Measurements from ENCODE around the gene C10orf71.

The C10orf71 gene

DNA sequence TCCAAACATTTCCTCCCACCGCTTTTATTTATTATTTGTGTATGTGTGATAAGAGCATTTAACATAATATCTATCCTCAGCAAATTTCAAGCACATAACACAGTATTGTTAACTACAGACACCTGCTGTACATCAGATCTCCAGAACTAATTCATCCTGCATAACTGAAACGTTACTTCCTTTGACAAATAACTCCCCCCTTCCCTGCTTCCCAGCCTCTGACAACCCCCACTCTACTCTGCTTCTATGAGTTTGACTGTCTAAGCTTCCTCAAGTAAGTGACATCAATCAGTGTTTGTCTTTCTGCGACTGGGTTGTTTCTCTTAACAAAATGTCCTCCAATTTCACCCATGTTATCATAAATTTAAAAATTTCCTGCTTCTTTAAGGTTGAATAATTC is 22.1 kb downstream of the C10orf71 start:
- DNase-seq: no peak

- DNase-seq: no peak
These were observed 23.6 kb downstream of the C10orf71 start for GRCh38 chr10:49322371-49323170.

GRCh38 chr10:49323171-49323895 is 24.4 kb downstream of the C10orf71 start:
- peak; percentile 33 to 51 (median 41) for DNase-seq

DNA sequence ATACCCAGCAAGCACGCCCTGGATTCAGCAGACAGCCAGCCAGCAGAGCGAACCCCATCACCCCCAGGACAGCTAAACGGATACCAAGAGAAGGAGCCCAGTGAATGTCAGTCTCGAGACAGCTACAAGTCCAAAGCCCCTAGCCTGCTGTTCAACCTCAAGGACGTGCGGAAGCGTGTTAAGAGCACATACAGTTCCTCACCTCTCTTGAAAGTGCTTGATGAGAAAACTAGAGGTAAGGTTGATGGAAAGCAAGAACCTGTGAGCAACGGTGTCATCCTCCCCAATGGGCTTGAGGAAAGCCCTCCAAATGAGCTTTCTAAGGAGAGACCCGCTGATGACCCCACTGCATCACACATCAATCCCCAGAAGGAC is 24.9 kb downstream of the C10orf71 start:
- no peak for DNase-seq

DNA sequence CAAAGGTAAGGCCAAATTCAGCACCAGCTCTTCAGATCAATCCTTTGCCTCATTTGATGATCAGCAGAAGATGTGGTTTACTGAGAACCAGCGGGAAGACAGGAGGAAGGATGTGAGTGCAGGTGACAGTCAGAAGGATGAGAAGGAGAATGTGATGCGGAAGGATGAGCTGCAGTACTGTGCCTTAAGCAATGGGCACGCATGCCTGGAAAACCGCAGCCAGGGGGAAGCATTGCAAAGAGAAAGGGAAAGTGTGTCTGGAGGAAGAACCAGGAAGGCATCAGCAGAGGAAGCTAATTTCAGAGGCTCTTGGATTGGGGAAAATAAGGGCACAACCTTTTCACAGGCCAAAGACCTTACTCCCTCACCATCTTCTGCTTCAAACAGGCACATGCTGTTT is 25.7 kb downstream of the C10orf71 start:
- peak; percentile 40 to 64 (median 56) for DNase-seq

GRCh38 chr10:49325131-49325915 is 26.4 kb downstream of the C10orf71 start:
- DNase-seq: no peak

- DNase-seq: no peak
These were observed 27.2 kb downstream of the C10orf71 start for GRCh38 chr10:49325916-49326783.

GRCh38 chr10:49327036-49327813 is 28.3 kb downstream of the C10orf71 start:
- no peak for DNase-seq

- no peak for DNase-seq
These were observed 29.6 kb downstream of the C10orf71 start for GRCh38 chr10:49328401-49329145.

GRCh38 chr10:49329146-49329505 is 30.2 kb downstream of the C10orf71 start:
- peak; percentile 19 to 66 (median 46) for DNase-seq

DNA sequence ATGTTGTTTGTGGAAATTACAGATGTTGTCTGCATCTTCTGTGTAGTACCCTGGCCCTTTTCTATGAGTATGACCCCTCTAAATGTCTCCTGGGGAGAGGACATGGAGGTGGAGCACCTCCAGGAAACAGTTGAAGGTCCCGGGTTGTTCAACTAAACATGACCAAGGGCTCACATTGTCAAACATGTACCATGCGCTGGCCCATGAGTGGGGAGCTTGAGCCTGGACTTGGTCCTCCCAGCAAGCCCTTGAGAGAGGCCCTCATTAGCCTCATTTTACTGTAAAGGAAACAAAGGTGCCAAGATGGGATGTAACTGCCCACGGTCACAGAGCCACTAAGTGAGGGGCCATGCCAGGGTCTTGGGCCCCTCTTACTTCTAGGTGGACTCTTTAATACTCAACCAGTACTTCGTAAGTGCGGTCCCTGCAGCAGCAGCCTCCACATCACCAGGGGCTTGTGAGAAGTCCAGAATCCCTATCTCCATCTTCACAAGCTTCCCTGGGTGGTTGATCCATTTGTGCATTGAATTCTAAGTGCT is 31.2 kb downstream of the C10orf71 start:
- no peak for DNase-seq

DNA sequence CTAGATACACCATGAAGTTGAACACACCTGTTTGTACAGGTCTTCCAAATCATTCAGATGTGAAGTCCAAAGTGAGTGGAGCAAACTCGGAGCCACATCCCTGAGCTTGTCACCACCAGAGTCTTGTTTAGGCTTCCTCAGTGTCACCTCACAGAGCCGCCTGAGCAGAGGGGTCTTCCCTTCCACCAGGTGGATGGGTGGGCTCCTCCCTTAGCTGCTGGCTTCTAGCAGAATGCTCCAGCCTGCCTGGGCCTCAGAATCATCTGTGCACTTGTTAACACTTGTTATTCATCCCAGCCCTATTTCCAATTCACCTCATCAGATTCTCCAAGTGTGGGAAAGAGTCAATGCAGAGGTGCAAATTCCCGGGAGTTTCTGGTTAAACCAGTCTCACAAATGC is 32.5 kb downstream of the C10orf71 start:
- DNase-seq: no peak

- no peak for DNase-seq
These were observed 33.4 kb downstream of the C10orf71 start for GRCh38 chr10:49332333-49332732.

GRCh38 chr10:49332768-49333167 is 33.8 kb downstream of the C10orf71 start:
- DNase-seq: no peak

- DNase-seq: no peak
These were observed 34.2 kb downstream of the C10orf71 start for GRCh38 chr10:49333192-49333591.

- no peak for DNase-seq
These were observed 36.0 kb downstream of the C10orf71 start for GRCh38 chr10:49334964-49335363.

GRCh38 chr10:49335364-49335972 is 36.5 kb downstream of the C10orf71 start:
- no peak for DNase-seq

DNA sequence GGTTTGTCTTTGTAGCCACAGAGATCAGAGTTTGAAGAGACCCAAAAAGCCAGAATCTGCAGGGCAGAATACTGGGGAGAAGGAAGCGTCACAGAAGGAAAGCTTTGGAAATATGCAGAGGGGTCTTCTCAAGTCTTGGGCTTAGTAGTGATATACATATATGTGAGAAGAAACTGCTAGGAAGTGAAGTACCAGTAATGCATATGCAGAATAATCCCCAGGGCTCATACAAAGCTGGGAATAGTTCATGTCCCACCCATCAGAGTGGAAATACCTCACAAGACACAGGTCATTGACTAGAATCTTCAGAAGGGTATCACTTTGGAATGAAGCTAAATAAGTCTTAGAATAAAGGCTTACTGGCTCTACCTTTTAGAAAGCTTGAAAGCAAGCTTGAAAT is 39.6 kb downstream of the C10orf71 start:
- DNase-seq: no peak

DNA sequence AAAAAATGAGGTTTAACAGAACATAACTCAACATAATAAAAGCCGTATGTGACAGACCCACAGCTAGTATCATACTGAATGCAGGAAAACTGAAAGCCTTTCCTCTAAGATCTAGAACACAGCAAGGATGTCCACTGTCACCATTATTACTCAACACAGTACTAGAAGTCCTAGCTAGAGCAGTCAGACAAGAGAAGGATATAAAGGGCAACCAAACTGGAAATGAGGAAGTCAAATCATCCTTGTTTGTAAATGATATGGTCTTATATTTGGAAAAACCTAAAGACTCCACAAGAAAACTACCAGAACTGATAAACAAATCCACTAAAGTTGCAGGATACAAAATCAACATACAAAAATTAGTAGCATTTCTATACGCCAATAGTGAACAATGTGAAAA is 45.9 kb downstream of the C10orf71 start:
- DNase-seq: peak in 2 of 4 experiments; percentile 39 to 41

GRCh38 chr10:49347342-49347741 is 48.4 kb downstream of the C10orf71 start:
- DNase-seq: no peak

All from suppressor macrophage (primary cell).